Stimulated activated CD4-positive, alpha-beta T cell treated with anti-CD3 and anti-CD28 coated beads, Interleukin-4, amount 100 ng/mL, for 1 hour (primary cell): ENCODE measurements around the gene SLC26A11.
"Not testable (repeated sequence)": the region's sequence is repeated elsewhere in the genome, so short reads cannot be mapped to it uniquely, and the experiment has no call there.

Experiments used
- DNase-seq: peaks from one replicate; pipeline ENCODE4 v3.0.0-alpha.2; 2020

The SLC26A11 gene

GRCh38 chr17:80287806-80288567 lies 67.8 kb downstream of the SLC26A11 start:
- DNase-seq: no peak

- no peak for DNase-seq
Observed at GRCh38 chr17:80289616-80290015, 69.4 kb downstream of the SLC26A11 start.

- DNase-seq: no peak
Observed at GRCh38 chr17:80290156-80290555, 69.9 kb downstream of the SLC26A11 start.

GRCh38 chr17:80291260-80291659 lies 71.0 kb downstream of the SLC26A11 start:
- DNase-seq: no peak

GRCh38 chr17:80291691-80292487 lies 71.7 kb downstream of the SLC26A11 start:
- no peak for DNase-seq

GRCh38 chr17:80292521-80292971 lies 72.3 kb downstream of the SLC26A11 start:
- no peak for DNase-seq

GRCh38 chr17:80294210-80294609 lies 74.0 kb downstream of the SLC26A11 start:
- no peak for DNase-seq

GRCh38 chr17:80294653-80295052 lies 74.4 kb downstream of the SLC26A11 start:
- no peak for DNase-seq

GRCh38 chr17:80295146-80295545 lies 74.9 kb downstream of the SLC26A11 start:
- no peak for DNase-seq

- no peak for DNase-seq
Observed at GRCh38 chr17:80295559-80295958, 75.3 kb downstream of the SLC26A11 start.

GRCh38 chr17:80296221-80296620 lies 76.0 kb downstream of the SLC26A11 start:
- DNase-seq: no peak

GRCh38 chr17:80297996-80298560 lies 77.9 kb downstream of the SLC26A11 start:
- no peak for DNase-seq

- DNase-seq: not testable (repeated sequence)
Observed at GRCh38 chr17:80299350-80300100, 79.3 kb downstream of the SLC26A11 start.

- not testable (repeated sequence) for DNase-seq
Observed at GRCh38 chr17:80300756-80301155, 80.5 kb downstream of the SLC26A11 start.
